GM21786 (cell line): ENCODE data around the gene SEMA4A.

ENCODE experiments used
- ATAC-seq: cut with Tn5 transposase; IDR thresholded peaks from one replicate; pipeline ENCODE4 v1.9.1; 2021; ENCODE audit not compliant: unreplicated experiment

Gene SEMA4A

DNA sequence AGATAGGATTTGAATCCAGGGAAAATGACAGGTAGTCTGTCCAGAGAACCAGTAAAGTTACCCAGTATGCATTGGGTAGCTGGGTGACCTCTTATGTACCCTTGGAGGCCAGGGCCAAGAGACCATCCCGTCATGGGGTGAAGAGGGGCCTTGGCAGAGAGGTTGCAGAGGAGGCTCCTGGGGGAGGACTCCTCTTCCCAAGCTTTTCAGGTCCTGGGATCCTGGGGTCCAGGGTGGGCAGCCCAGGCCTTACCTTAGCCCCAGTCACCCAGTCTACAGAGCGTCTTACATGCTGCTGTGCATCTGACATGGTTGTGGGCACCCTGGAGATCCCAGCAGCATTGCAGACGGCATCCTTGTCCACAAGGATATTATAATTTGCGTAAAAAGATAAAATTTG lies 73.4 kb downstream of the SEMA4A start:
- ATAC-seq: no peak
